GM12864 (cell line): ENCODE results near the gene SCAANT1.

ENCODE experiments used
- DNase-seq: peaks from one replicate; pipeline ENCODE4 v3.0.0-alpha.2; 2011; ENCODE audit warnings: low read depth
- H3K4me3 ChIP-seq: 2 replicates; pipeline ENCODE4 v1.5.1; 2011; ENCODE audit warnings: mild to moderate bottlenecking, low read depth, low read length, control low read depth
- CTCF ChIP-seq: IDR thresholded peaks from 2 replicates; pipeline ENCODE4 v1.5.1; 2011; ENCODE audit warnings: low read depth, mild to moderate bottlenecking, moderate library complexity, low read length, control low read depth, inconsistent platforms; ENCODE audit errors: missing control alignments

Gene SCAANT1

GRCh38 chr3:63905731-63906620 is 6.2 kb downstream of the SCAANT1 start:
- H3K4me3 ChIP-seq, result no peak overlapping the region
- no peak for TF ChIP-seq CTCF
- no peak for DNase-seq

GRCh38 chr3:63900459-63900858 is 11.7 kb downstream of the SCAANT1 start:
- H3K4me3 ChIP-seq, result no peak overlapping the region
- TF ChIP-seq CTCF, result no peak
- DNase-seq, result no peak

- no peak for TF ChIP-seq CTCF
- no peak overlapping the region for H3K4me3 ChIP-seq
- no peak for DNase-seq
Observed at GRCh38 chr3:63900010-63900409, 12.2 kb downstream of the SCAANT1 start.

- no peak for DNase-seq
- no peak overlapping the region for H3K4me3 ChIP-seq
- no peak for TF ChIP-seq CTCF
Observed at GRCh38 chr3:63896332-63897030, 15.7 kb downstream of the SCAANT1 start.

GRCh38 chr3:63895422-63896189 is 16.6 kb downstream of the SCAANT1 start:
- no peak overlapping the region for H3K4me3 ChIP-seq
- no peak for DNase-seq
- no peak for TF ChIP-seq CTCF

GRCh38 chr3:63892773-63893352 is 19.3 kb downstream of the SCAANT1 start:
- no peak overlapping the region for H3K4me3 ChIP-seq
- DNase-seq, result no peak
- no peak for TF ChIP-seq CTCF
